Endodermal cell (in vitro differentiated cells): ENCODE data around the gene DEUP1. TPM values are rescaled to one million over a fixed set of nuclear protein-coding genes. Genes with fewer than 3 reads are reported as not detected.

Experiments
- DNase-seq: peaks from one replicate; pipeline ENCODE4 v3.0.0-alpha.2; 2017
- H3K27ac ChIP-seq: 2 replicates; pipeline ENCODE4 v1.5.1; 2013; ENCODE audit warnings: mild to moderate bottlenecking, low read depth, low read length, moderate library complexity
- H3K27me3 ChIP-seq: 2 replicates; pipeline ENCODE4 v1.6.1; 2013; ENCODE audit warnings: mild to moderate bottlenecking, low read length, moderate library complexity; ENCODE audit not compliant: insufficient read depth, control insufficient read depth, poor library complexity, severe bottlenecking
- H3K36me3 ChIP-seq: 2 replicates; pipeline ENCODE4 v1.7.0; 2013; ENCODE audit warnings: mild to moderate bottlenecking, low read length, moderate library complexity; ENCODE audit not compliant: control insufficient read depth, insufficient read depth
- H3K4me1 ChIP-seq: one replicate; pipeline ENCODE4 v1.7.0; 2013; ENCODE audit warnings: low read length; ENCODE audit not compliant: control insufficient read depth, insufficient read depth
- H3K4me3 ChIP-seq: 2 replicates; pipeline ENCODE4 v1.5.1; 2013; ENCODE audit warnings: mild to moderate bottlenecking, low read length, moderate library complexity
- H3K9ac ChIP-seq: 2 replicates; pipeline ENCODE4 v1.6.1; 2013; ENCODE audit warnings: mild to moderate bottlenecking, low read length, moderate library complexity; ENCODE audit not compliant: poor library complexity, severe bottlenecking; ENCODE audit errors: extremely low read depth
- H3K9me3 ChIP-seq: 2 replicates; pipeline ENCODE4 v1.6.1; 2013; ENCODE audit warnings: mild to moderate bottlenecking, low read length, moderate library complexity; ENCODE audit not compliant: control insufficient read depth
- H3K27ac Mint-ChIP-seq: 2 replicates; pipeline ENCODE4 v1.8.0; 2020; ENCODE audit warnings: mixed read lengths
- H3K27me3 Mint-ChIP-seq: 2 replicates; pipeline ENCODE4 v1.8.0; 2021; ENCODE audit warnings: mild to moderate bottlenecking, mixed read lengths; ENCODE audit not compliant: insufficient read depth
- H3K36me3 Mint-ChIP-seq: 2 replicates; pipeline ENCODE4 v1.8.0; 2020; ENCODE audit warnings: low read depth, mixed read lengths
- H3K4me1 Mint-ChIP-seq: 2 replicates; pipeline ENCODE4 v1.8.0; 2020; ENCODE audit warnings: mixed read lengths
- H3K4me3 Mint-ChIP-seq: 2 replicates; pipeline ENCODE4 v1.8.0; 2020; ENCODE audit warnings: mild to moderate bottlenecking, moderate library complexity, mixed read lengths
- H3K9me3 Mint-ChIP-seq: 2 replicates; pipeline ENCODE4 v1.8.0; 2020; ENCODE audit warnings: mild to moderate bottlenecking, mixed read lengths
- CTCF ChIP-seq: fragments of 200-600 bp; sonication (generic); conservative IDR thresholded peaks from 2 replicates; pipeline ENCODE4 v1.5.0; 2021; ENCODE audit warnings: antibody characterized with exemption, mild to moderate bottlenecking
- WGBS, 2 experiments: methylation state at CpG; one replicate each; pipeline versions ENCODE4 v1.1.5 to v1.1.7; 2013; ENCODE audit warnings: missing lambda C conversion rate in 2 of 2, mixed read lengths in 1 of 2; ENCODE audit not compliant: insufficient coverage in 1 of 2, insufficient read length in 1 of 2; 5-methylcytosine and 5-hydroxymethylcytosine counted together
- total RNA-seq, 2 donors: library from RNA; stranded (reverse); fragmentation: NEBNext Ultra II Directional in 1 of 2; extraction: Animal tissue kit (Norgen Biotek cat#: 25700) in 1 of 2; gene quantifications; 2 replicates in 1 of 2; 3 replicates in 1 of 2; pipeline ENCODE4 v1.2.1, GENCODE V29; 2021

The DEUP1 gene
- total RNA-seq, 2 donors from 2014 or later, result 0.29 TPM; not detected in 1

- no peaks in the 10 kb centered on the region for H3K4me1 ChIP-seq
- DNase-seq, result no peak
- no peaks in the 10 kb centered on the region for H3K27me3 Mint-ChIP-seq
- no peaks in the 10 kb centered on the region for H3K9me3 Mint-ChIP-seq
- no peaks in the 10 kb centered on the region for H3K4me1 Mint-ChIP-seq
- TF ChIP-seq CTCF, result no peak
- no peak overlapping the region for H3K27ac Mint-ChIP-seq
- no peak overlapping the region for H3K9ac ChIP-seq
- H3K27ac ChIP-seq, result no peak overlapping the region
- H3K4me3 Mint-ChIP-seq, result no peak overlapping the region
- 88% methylated on average over 1 of the region's 3 CpGs; no CpG with 5 or more reads in 1 of the 2 experiments for WGBS, 2 experiments
- H3K36me3 Mint-ChIP-seq, result no peaks in the 10 kb centered on the region
- H3K36me3 ChIP-seq, result no peaks in the 10 kb centered on the region
- no peak overlapping the region for H3K4me3 ChIP-seq
- no peaks in the 10 kb centered on the region for H3K9me3 ChIP-seq
- no peaks in the 10 kb centered on the region for H3K27me3 ChIP-seq
Observed at GRCh38 chr11:93403930-93404329, 73.4 kb downstream of the DEUP1 start.

GRCh38 chr11:93407777-93408401 is 77.3 kb downstream of the DEUP1 start:
- Histone ChIP-seq H3K9me3 (no peaks in the 10 kb centered on the region), H3K36me3 (no peaks in the 10 kb centered on the region), H3K4me3 (no peak overlapping the region), H3K4me1 (no peaks in the 10 kb centered on the region), H3K9ac (no peak overlapping the region), H3K27ac (no peak overlapping the region), H3K27me3 (no peaks in the 10 kb centered on the region)
- TF ChIP-seq CTCF, result no peak
- Mint-ChIP-seq H3K4me3 (no peak overlapping the region), H3K27me3 (no peaks in the 10 kb centered on the region), H3K36me3 (no peaks in the 10 kb centered on the region), H3K4me1 (peaks cover 9% of the 10 kb centered on the region), H3K27ac (no peak overlapping the region), H3K9me3 (no peaks in the 10 kb centered on the region)
- 80 to 96% methylated on average over 1 to 2 of the region's 2 CpGs for WGBS, 2 experiments
- DNase-seq, result no peak

GRCh38 chr11:93410441-93410840 is 79.9 kb downstream of the DEUP1 start:
- TF ChIP-seq CTCF, result no peak
- no peak overlapping the region for H3K4me3 ChIP-seq
- H3K27me3 ChIP-seq, result no peaks in the 10 kb centered on the region
- no peaks in the 10 kb centered on the region for H3K36me3 Mint-ChIP-seq
- no peak overlapping the region for H3K27ac Mint-ChIP-seq
- no peaks in the 10 kb centered on the region for H3K9me3 ChIP-seq
- H3K4me1 Mint-ChIP-seq, result peaks cover 9% of the 10 kb centered on the region
- no peak overlapping the region for H3K4me3 Mint-ChIP-seq
- no peak overlapping the region for H3K9ac ChIP-seq
- WGBS, 2 experiments, result 57 to 77% methylated on average over 3 of the region's 3 CpGs
- no peaks in the 10 kb centered on the region for H3K9me3 Mint-ChIP-seq
- no peaks in the 10 kb centered on the region for H3K27me3 Mint-ChIP-seq
- no peaks in the 10 kb centered on the region for H3K36me3 ChIP-seq
- no peaks in the 10 kb centered on the region for H3K4me1 ChIP-seq
- DNase-seq, result no peak
- no peak overlapping the region for H3K27ac ChIP-seq
